SU-DHL-6 (cell line): Measurements from ENCODE around the gene CACNG5.
A peak's percentile ranks its signal among the peaks of the same experiment; 100 is the strongest.

ENCODE experiments used
- CTCF ChIP-seq: fragments of 200-600 bp; sonication (generic); IDR thresholded peaks from one replicate; pipeline ENCODE4 v1.5.1; 2017; ENCODE audit warnings: antibody characterized with exemption, mild to moderate bottlenecking, low read length, moderate library complexity; ENCODE audit not compliant: insufficient read depth, poor library complexity, severe bottlenecking
- EZH2phosphoT487 ChIP-seq: fragments of 200-600 bp; sonication (generic), shearing (Covaris generic); conservative IDR thresholded peaks from 2 replicates; pipeline ENCODE4 v1.6.1; 2018; ENCODE audit warnings: mild to moderate bottlenecking, antibody characterized with exemption, low read length, moderate library complexity, mixed read lengths

GRCh38 chr17:66855204-66855603, 20.3 kb downstream of the CACNG5 start:
- TF ChIP-seq CTCF: peak; percentile 57
- TF ChIP-seq EZH2phosphoT487: no peak
